Activated CD4-positive, alpha-beta T cell treated with anti-CD3 and anti-CD28 coated beads, Interleukin-2, amount 50 U/mL, for 4 hours (primary cell): Measurements from ENCODE around the gene FIGN.

Experiments
- DNase-seq, 2 experiments: peaks; one replicate each; pipeline ENCODE4 v3.0.0-alpha.2; 2020

The FIGN gene

GRCh38 chr2:163735685-163736432, at the start of gene FIGN:
FIGN (minus strand) TSS chr2:163736008; CDS start chr2:163734927, 1,081 bp downstream.
- no peak for DNase-seq

GRCh38 chr2:163785162-163785561, 49.4 kb upstream of the FIGN start:
- DNase-seq: no peak

- no peak for DNase-seq
Observed at GRCh38 chr2:163779970-163780597, 44.3 kb upstream of the FIGN start.

- DNase-seq: no peak
Observed at GRCh38 chr2:163778045-163778781, 42.4 kb upstream of the FIGN start.

- DNase-seq: no peak
Observed at GRCh38 chr2:163775304-163775703, 39.5 kb upstream of the FIGN start.

- no peak for DNase-seq
Observed at GRCh38 chr2:163774862-163775261, 39.1 kb upstream of the FIGN start.

- DNase-seq: no peak
Observed at GRCh38 chr2:163773276-163773675, 37.5 kb upstream of the FIGN start.

- DNase-seq: no peak
Observed at GRCh38 chr2:163771596-163771995, 35.8 kb upstream of the FIGN start.

- DNase-seq: no peak
Observed at GRCh38 chr2:163768881-163769695, 33.3 kb upstream of the FIGN start.

- DNase-seq: no peak
Observed at GRCh38 chr2:163767097-163767496, 31.3 kb upstream of the FIGN start.

- no peak for DNase-seq
Observed at GRCh38 chr2:163764566-163764965, 28.8 kb upstream of the FIGN start.

GRCh38 chr2:163759013-163759412, 23.2 kb upstream of the FIGN start:
- no peak for DNase-seq

GRCh38 chr2:163757814-163758213, 22.0 kb upstream of the FIGN start:
- no peak for DNase-seq

- DNase-seq: no peak
Observed at GRCh38 chr2:163756588-163756987, 20.8 kb upstream of the FIGN start.

GRCh38 chr2:163755366-163755765, 19.6 kb upstream of the FIGN start:
- no peak for DNase-seq

GRCh38 chr2:163753726-163754125, 17.9 kb upstream of the FIGN start:
- DNase-seq: no peak

- DNase-seq: no peak
Observed at GRCh38 chr2:163752267-163752666, 16.5 kb upstream of the FIGN start.

GRCh38 chr2:163751696-163752095, 15.9 kb upstream of the FIGN start:
- no peak for DNase-seq

GRCh38 chr2:163748420-163748819, 12.6 kb upstream of the FIGN start:
- DNase-seq: no peak

- DNase-seq: no peak
Observed at GRCh38 chr2:163741435-163741834, 5.6 kb upstream of the FIGN start.

- DNase-seq: no peak
Observed at GRCh38 chr2:163737563-163737962, 1.8 kb upstream of the FIGN start.

- no peak for DNase-seq
Observed at GRCh38 chr2:163737190-163737439, 1.3 kb upstream of the FIGN start.

- DNase-seq: no peak
Observed at GRCh38 chr2:163736433-163737189, 803 bp upstream of the FIGN start.
